Suppressor macrophage (primary cell): Measurements from ENCODE around the gene UPP2.

Experiments
- DNase-seq, 4 experiments: peaks; one replicate each; pipeline ENCODE4 v3.0.0-alpha.2; 2020 to 2022

Gene UPP2

GRCh38 chr2:158112992-158113391, 11.3 kb downstream of the UPP2 start:
- no peak for DNase-seq

GRCh38 chr2:158113741-158114295, 12.1 kb downstream of the UPP2 start:
- peak in 3 of 4 experiments; percentile 7 to 51 (median 20) for DNase-seq

- peak in 2 of 4 experiments; percentile 9 to 12 for DNase-seq
These were observed 12.8 kb downstream of the UPP2 start for GRCh38 chr2:158114516-158114915.

GRCh38 chr2:158115202-158115767, 13.6 kb downstream of the UPP2 start:
- no peak for DNase-seq

GRCh38 chr2:158116936-158117335, 15.3 kb downstream of the UPP2 start:
- DNase-seq = peak in 2 of 4 experiments; percentile 40 to 46

GRCh38 chr2:158120102-158120501, 18.4 kb downstream of the UPP2 start:
- DNase-seq = peak in 1 of 4 experiments; percentile 7

GRCh38 chr2:158120664-158121641, 19.3 kb downstream of the UPP2 start:
- DNase-seq = no peak

GRCh38 chr2:158124896-158125295, 23.2 kb downstream of the UPP2 start:
- DNase-seq = no peak

GRCh38 chr2:158125756-158126498, 24.3 kb downstream of the UPP2 start:
- no peak for DNase-seq

- no peak for DNase-seq
These were observed 25.7 kb downstream of the UPP2 start for GRCh38 chr2:158127380-158127804.

GRCh38 chr2:158128168-158128973, 26.7 kb downstream of the UPP2 start:
- DNase-seq = no peak

- DNase-seq = no peak
These were observed 27.4 kb downstream of the UPP2 start for GRCh38 chr2:158129037-158129436.

GRCh38 chr2:158130832-158131473, 29.3 kb downstream of the UPP2 start:
- DNase-seq = no peak

- no peak for DNase-seq
These were observed 29.8 kb downstream of the UPP2 start for GRCh38 chr2:158131483-158131912.

- no peak for DNase-seq
These were observed 30.4 kb downstream of the UPP2 start for GRCh38 chr2:158131919-158132566.

- no peak for DNase-seq
These were observed 32.4 kb downstream of the UPP2 start for GRCh38 chr2:158134055-158134454.

- no peak for DNase-seq
These were observed 33.0 kb downstream of the UPP2 start for GRCh38 chr2:158134655-158135054.

- DNase-seq = no peak
These were observed 33.4 kb downstream of the UPP2 start for GRCh38 chr2:158135096-158135495.

- DNase-seq = peak; percentile 19 to 40 (median 28)
These were observed 36.6 kb downstream of the UPP2 start for GRCh38 chr2:158138255-158138654.

GRCh38 chr2:158140201-158140600, 38.5 kb downstream of the UPP2 start:
- DNase-seq = no peak

GRCh38 chr2:158142165-158142564, 40.5 kb downstream of the UPP2 start:
- peak in 3 of 4 experiments; percentile 17 to 63 (median 27) for DNase-seq
